Measurements from ENCODE around the gene SLC39A12.

The SLC39A12 gene

DNA sequence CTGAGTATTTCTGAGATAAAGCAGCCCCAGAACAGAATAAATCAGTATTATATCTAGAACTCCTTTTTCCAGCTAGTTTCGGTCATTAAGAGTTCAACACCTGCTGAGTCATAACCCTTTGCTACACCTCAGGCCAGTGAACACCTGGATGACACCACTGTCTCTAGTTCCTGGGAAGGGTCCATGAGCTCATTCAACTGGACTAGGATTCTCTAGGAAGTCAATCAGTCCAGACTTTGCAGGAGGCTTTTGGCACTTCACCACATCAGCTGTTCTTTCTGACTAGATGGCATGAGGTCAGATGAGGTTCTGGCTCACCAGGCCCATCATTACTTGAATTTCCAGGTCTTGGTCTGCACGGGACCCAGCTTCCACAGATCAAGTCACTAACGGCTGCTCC is 11.7 kb downstream of the SLC39A12 start:
- DNase-seq (ENCODE audit: low read depth), result no peak

GRCh38 chr10:17965649-17966235 is 14.0 kb downstream of the SLC39A12 start:
- DNase-seq (ENCODE audit: low read depth), result no peak

DNA sequence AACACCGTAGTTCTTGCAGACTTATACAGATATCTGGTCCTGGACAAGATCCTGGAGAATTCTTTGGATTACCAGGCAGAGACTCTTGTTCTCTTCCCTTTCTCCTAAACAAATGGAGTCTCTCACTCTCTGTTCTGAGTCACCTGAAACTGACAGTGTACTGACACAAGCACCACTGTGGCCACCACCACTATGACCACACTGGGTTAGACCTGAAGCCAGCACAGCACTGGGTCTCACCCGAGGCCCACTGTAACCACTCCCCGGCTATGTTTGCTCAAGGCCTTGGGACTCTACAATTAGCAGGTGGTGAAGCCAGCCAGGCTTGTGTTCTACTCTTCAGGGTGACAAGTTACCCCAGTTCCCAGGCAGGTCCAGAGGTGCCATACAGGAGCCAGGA is 22.8 kb downstream of the SLC39A12 start:
- DNase-seq (ENCODE audit: low read depth), result no peak

DNA sequence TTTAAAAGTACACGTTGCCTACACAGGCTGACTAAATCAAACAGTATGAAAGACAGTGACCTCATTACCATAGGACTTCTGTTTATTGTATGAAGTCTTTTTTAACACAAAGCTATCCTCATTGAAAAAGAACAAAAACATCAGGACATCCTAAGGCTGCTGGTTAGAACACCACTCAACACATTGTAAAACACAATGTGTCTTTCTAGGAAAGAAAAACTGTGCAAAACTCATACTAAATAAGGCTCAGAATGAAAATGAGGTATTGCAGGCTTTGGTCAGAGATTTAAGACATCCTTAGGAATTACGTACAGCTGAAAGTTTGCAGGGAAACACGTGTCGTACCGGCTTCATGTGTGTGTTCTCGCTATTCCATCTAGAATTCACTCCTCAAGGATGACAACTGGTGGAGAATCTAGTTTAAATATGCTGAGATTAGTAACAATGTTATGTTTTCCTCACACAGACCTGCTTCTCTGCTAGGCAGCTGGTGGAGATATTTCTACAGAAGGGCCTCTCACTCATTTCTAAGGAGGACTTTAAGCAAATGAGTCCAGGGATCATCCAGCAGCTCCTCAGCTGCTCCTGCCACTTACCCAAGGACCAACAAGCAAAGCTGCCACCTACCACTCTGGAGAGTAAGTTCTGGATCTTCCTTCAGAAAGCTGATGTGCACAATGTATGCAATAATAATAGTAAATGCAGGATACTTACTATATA is 29.3 kb downstream of the SLC39A12 start:
- DNase-seq (ENCODE audit: low read depth), result peak; percentile 53

DNA sequence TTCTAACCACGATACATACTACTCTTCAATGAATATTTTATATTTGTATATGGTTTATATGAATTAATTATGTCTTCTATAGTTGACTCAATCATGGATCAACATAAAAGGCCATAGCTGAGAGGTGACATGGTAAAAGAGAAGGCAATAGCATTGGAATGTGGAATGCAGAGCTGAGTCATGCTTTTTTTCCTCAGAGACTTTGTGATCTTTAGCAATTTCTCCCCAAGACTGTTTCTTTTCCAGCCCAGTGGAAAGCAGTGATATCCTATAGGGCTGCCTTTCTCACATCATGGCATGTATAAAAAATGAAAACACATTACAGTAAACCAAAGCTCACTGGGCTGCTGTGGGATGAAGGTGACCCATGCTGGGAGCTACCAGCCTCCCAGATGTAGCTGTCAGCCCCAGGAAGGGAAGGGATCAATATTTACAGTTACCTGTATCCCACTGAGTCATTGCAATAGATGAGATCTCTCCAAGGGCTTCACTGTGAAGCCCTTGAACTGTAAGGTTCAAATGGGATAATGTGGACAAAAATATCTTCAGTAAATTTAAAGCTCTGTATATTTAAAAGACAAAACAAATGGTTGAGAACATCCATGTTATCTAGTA is 30.2 kb downstream of the SLC39A12 start:
- DNase-seq (ENCODE audit: low read depth), result peak; percentile 89

GRCh38 chr10:17984056-17984455 is 32.3 kb downstream of the SLC39A12 start:
- peak; percentile 82 for DNase-seq (ENCODE audit: low read depth)

GRCh38 chr10:17984563-17984962 is 32.8 kb downstream of the SLC39A12 start:
- no peak for DNase-seq (ENCODE audit: low read depth)

DNA sequence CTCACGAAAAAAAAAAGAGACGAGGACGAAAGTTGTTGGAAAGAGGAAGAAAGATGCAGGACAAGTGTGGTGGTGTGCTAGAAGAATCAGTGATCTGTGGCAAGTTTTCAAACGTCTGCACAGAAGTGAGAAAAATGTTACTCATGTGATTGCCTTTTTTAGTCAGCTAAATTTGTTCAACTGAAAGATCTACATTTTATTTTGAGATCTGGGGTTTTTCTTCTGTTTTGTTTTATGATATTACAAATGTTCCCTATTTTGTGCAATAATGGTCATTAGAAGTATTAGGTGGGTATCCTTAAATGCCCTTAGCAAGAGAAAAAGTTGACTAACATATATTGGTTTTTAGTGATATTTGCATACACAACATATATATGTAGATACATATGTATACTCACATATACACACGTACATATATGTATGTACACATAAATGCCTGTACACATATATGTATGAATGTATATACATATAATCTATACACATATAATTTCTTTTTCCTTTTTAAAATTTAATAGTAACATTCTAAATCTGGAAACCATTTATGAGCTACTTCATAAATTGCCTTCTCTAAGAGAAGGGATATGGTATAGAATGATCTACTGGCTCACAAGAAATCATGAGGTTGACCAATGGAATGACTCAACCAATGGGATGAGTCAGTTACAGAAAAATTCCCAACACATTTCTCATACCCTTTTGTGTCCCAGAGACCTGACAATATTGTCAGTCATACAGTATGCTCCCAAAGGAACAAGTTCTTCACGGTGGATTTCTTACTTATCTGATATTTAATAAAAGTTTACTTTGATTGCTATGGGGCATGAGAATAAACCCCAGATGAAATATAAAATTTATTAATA is 38.4 kb downstream of the SLC39A12 start:
- peak; percentile 83 for DNase-seq (ENCODE audit: low read depth)

DNA sequence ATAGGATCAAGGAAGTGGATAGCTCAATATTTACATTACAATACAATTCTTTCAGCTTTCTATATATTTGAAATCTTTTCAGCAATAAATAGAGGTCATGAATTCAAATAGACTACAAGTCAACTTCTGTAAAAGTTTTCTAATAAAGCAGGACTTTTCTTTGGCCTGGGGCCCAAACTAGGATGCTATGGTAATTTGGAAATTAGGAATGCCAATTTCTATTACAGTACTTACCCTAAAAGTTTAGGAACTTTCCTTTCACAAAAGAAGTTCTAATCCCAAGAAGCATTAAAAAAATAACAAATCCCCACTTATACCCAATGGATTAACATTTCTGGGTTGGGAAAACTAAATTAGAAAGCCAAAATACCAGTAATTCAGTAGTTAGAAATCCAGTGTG is 40.5 kb downstream of the SLC39A12 start:
- no peak for DNase-seq (ENCODE audit: low read depth)

- DNase-seq (ENCODE audit: low read depth), result peak; percentile 92
Observed at GRCh38 chr10:17993361-17993760, 41.6 kb downstream of the SLC39A12 start.

- no peak for DNase-seq (ENCODE audit: low read depth)
Observed at GRCh38 chr10:18000601-18001000, 48.9 kb downstream of the SLC39A12 start.

DNA sequence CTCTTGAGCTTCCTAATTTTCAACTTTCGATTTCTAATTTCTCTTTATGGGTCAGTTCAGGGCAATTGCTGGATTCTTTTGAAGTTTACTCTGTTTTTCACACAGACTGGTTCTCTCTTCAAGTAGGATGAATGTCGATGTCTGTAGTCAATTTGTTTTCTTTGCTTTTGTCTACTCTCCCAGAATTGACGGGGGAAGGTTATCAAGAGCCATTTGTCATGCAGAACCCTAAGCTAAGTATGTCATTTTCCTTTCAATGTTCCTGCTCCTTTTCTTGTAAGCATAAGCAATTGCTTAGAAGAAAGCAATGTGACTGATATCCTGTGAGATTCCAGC is 53.7 kb downstream of the SLC39A12 start:
- no peak for DNase-seq (ENCODE audit: low read depth)

GRCh38 chr10:18005781-18006456 is 54.2 kb downstream of the SLC39A12 start:
- DNase-seq (ENCODE audit: low read depth), result peak; percentile 92

- no peak for DNase-seq (ENCODE audit: low read depth)
Observed at GRCh38 chr10:18008986-18009385, 57.3 kb downstream of the SLC39A12 start.

DNA sequence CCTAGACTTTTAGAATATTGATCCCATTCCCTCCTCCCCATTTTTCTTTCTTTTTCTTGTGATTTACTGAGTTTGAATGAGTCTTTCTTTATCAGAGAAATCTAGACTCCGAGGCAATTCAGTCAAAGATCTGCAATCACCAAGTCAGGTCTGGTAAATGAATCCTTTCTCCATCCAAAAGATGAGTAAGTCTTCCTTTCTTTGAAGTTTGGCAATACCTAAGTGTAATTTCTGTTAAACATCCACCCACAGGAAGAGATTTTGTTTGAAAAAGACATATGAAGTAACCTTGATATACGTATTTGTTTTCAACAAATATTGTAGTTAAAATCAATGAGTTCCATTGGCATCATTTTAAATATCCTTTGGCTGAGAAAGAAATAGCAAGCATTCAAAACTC is 58.3 kb downstream of the SLC39A12 start:
- DNase-seq (ENCODE audit: low read depth), result peak; percentile 82

- no peak for DNase-seq (ENCODE audit: low read depth)
Observed at GRCh38 chr10:18020523-18020922, 68.8 kb downstream of the SLC39A12 start.

GRCh38 chr10:18021725-18022480 is 70.2 kb downstream of the SLC39A12 start:
- no peak for DNase-seq (ENCODE audit: low read depth)

- DNase-seq (ENCODE audit: low read depth), result peak; percentile 60
Observed at GRCh38 chr10:18043148-18044006, 91.7 kb downstream of the SLC39A12 start.

- peak; percentile 97 for DNase-seq (ENCODE audit: low read depth)
Observed at GRCh38 chr10:18044976-18045720, 93.4 kb downstream of the SLC39A12 start.

DNA sequence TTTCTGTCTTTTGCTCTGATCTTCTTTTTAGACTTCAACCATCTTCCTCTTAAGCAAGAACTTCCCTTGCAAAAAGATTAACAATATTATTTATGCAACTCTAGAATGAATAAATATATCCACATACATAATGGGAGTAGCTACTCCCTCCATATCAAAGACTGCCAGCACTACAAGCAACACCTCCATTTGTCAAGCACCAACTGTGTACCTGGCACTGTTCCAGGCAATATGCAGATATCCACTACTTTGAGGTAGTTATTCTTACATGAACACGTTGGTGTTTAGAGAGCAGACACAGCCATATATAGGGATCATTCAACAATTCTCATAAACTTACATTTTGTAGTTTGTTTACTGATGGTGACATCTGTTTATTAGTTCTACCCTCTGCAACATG is 104.9 kb downstream of the SLC39A12 start:
- no peak for DNase-seq (ENCODE audit: low read depth)
